Keratinocyte (primary cell): ENCODE measurements around the gene TMEM248. TPM values are rescaled to one million over a fixed set of nuclear protein-coding genes. Genes with fewer than 3 reads are reported as not detected.

Source experiments
- DNase-seq: peaks from one replicate; pipeline ENCODE4 v3.0.0-alpha.2; 2011; ENCODE audit warnings: low read depth, missing footprints, low spot score
- FAIRE-seq: peaks from 2 replicates; lab custom pipeline; 2011; peaks lifted over from hg19 to GRCh38; lab: Jason Lieb, UNC
- H2AFZ ChIP-seq: 2 replicates; pipeline ENCODE4 v1.6.0; 2012; ENCODE audit warnings: low read length, control low read depth, inconsistent platforms; ENCODE audit not compliant: control insufficient read depth
- H3K27ac ChIP-seq: 2 replicates; pipeline ENCODE4 v1.5.1; 2011; ENCODE audit warnings: low read length; ENCODE audit not compliant: control insufficient read depth, insufficient read depth
- H3K27me3 ChIP-seq: 3 replicates; pipeline ENCODE4 v1.6.0; 2011; ENCODE audit warnings: low read length; ENCODE audit not compliant: control insufficient read depth, insufficient read depth; ENCODE audit errors: extremely low read depth
- H3K36me3 ChIP-seq, 2 experiments: 2 replicates in 1 of 2; 3 replicates in 1 of 2; pipeline ENCODE4 v1.5.1; 2011; ENCODE audit warnings: low read length in 2 of 2, mild to moderate bottlenecking in 1 of 2; ENCODE audit not compliant: control insufficient read depth in 2 of 2, insufficient read depth in 2 of 2; ENCODE audit errors: extremely low read depth in 1 of 2
- H3K4me1 ChIP-seq: 3 replicates; pipeline ENCODE4 v1.5.1; 2011; ENCODE audit warnings: low read length; ENCODE audit not compliant: control insufficient read depth, insufficient read depth; ENCODE audit errors: extremely low read depth
- H3K4me2 ChIP-seq: 3 replicates; pipeline ENCODE4 v1.6.0; 2011; ENCODE audit warnings: low read depth, low read length; ENCODE audit not compliant: control insufficient read depth, insufficient read depth; ENCODE audit errors: extremely low read depth
- H3K4me3 ChIP-seq, 3 experiments: fragments of 200-600 bp in 1 of 3; sonication (generic) in 1 of 3; 2 replicates in 2 of 3; 3 replicates in 1 of 3; pipeline ENCODE4 v1.5.1; 2011 to 2016; ENCODE audit warnings: low read length in 3 of 3, mild to moderate bottlenecking in 3 of 3, control low read depth in 2 of 3, inconsistent platforms in 1 of 3, low read depth in 1 of 3, mixed read lengths in 1 of 3, mixed run types in 1 of 3, moderate library complexity in 1 of 3; ENCODE audit not compliant: control insufficient read depth in 2 of 3, insufficient read depth in 2 of 3; ENCODE audit errors: extremely low read depth in 1 of 3
- H3K79me2 ChIP-seq: 2 replicates; pipeline ENCODE4 v1.6.0; 2012; ENCODE audit warnings: low read length; ENCODE audit not compliant: control insufficient read depth, insufficient read depth
- H3K9ac ChIP-seq: 3 replicates; pipeline ENCODE4 v1.6.0; 2011; ENCODE audit warnings: low read length; ENCODE audit not compliant: control insufficient read depth, insufficient read depth; ENCODE audit errors: extremely low read depth
- H3K9me1 ChIP-seq: 3 replicates; pipeline ENCODE4 v1.6.0; 2011; ENCODE audit warnings: low read length; ENCODE audit not compliant: control insufficient read depth, insufficient read depth; ENCODE audit errors: extremely low read depth
- H3K9me3 ChIP-seq: 2 replicates; pipeline ENCODE4 v1.5.1; 2012; ENCODE audit warnings: low read depth, low read length; ENCODE audit not compliant: control insufficient read depth
- H4K20me1 ChIP-seq: 3 replicates; pipeline ENCODE4 v1.6.0; 2011; ENCODE audit warnings: low read length; ENCODE audit not compliant: control insufficient read depth, insufficient read depth; ENCODE audit errors: extremely low read depth
- CTCF ChIP-seq, 3 experiments: IDR thresholded peaks in 1 of 3; conservative IDR thresholded peaks in 1 of 3; optimal IDR thresholded peaks in 1 of 3; 2 replicates in 2 of 3; 3 replicates in 1 of 3; pipeline versions ENCODE3 to v1.5.1; 2011; ENCODE audit warnings: low read length in 3 of 3, mild to moderate bottlenecking in 3 of 3, moderate library complexity in 2 of 3, control low read depth in 1 of 3, inconsistent platforms in 1 of 3; ENCODE audit not compliant: insufficient read depth in 2 of 3; ENCODE audit errors: extremely low read depth in 1 of 3
- EZH2 ChIP-seq: IDR thresholded peaks from one replicate; pipeline ENCODE4 v1.6.1; 2012; ENCODE audit warnings: inconsistent platforms, mild to moderate bottlenecking, low read length, moderate library complexity
- dilution Hi-C: fragments of 300-500 bp; cut with MboI; formaldehyde crosslinking; loops from one replicate; pipeline ENCODE4 v1.7.0; 2020; ENCODE audit warnings: low sequenced_read_pairs; ENCODE audit not compliant: extremely low pct_ligation_motif_present
- polyA plus RNA-seq, 5 experiments: library from polyadenylated mRNA; depleted of rRNA in 3 of 5; stranded (reverse) in 3 of 5; stranded (forward) in 1 of 5; unstranded in 1 of 5; fragments of >200 nt; gene quantifications; 1 replicate in 1 of 5; 2 replicates in 3 of 5; 3 replicates in 1 of 5; pipeline versions ENCODE4 v1.2.1 to v1.2.3, GENCODE V29; 2011 to 2012; ENCODE audit warnings: missing spikeins in 2 of 5, low read depth in 1 of 5, low replicate concordance in 1 of 5

TMEM248 gene
- polyA plus RNA-seq, 1 donor (not counting 4 experiments of a cell fraction or from before 2014, with no cell fraction given): 70.2 TPM

- Histone ChIP-seq H4K20me1 (peaks cover 4% of the 10 kb centered on the region), H3K36me3 (peaks cover 7 to 10% of the 10 kb centered on the region in 2 experiments), H2AFZ (no peak overlapping the region), H3K9me1 (no peaks in the 10 kb centered on the region), H3K27me3 (no peaks in the 10 kb centered on the region), H3K4me2 (no peak overlapping the region), H3K27ac (no peak overlapping the region), H3K79me2 (peaks cover 79% of the 10 kb centered on the region), H3K9ac (no peak overlapping the region), H3K4me3 (no peak overlapping the region), H3K9me3 (no peaks in the 10 kb centered on the region), H3K4me1 (no peaks in the 10 kb centered on the region)
- dilution Hi-C loops: no loop called here
- no peak for DNase-seq
- TF ChIP-seq CTCF (optimal IDR thresholded peaks at IDR 0.05 in 1 of 3, IDR thresholded peaks at IDR 0.05 in 1 of 3, conservative IDR thresholded peaks at IDR 0.05 in 1 of 3; ENCODE audit: extremely low read depth in 1 of 3, insufficient read depth in 2 of 3, low read length in 3 of 3): no peak
- no peak for TF ChIP-seq EZH2
- no peak for FAIRE-seq
These were observed 16.9 kb downstream of the TMEM248 start for GRCh38 chr7:66937940-66938339.

DNA sequence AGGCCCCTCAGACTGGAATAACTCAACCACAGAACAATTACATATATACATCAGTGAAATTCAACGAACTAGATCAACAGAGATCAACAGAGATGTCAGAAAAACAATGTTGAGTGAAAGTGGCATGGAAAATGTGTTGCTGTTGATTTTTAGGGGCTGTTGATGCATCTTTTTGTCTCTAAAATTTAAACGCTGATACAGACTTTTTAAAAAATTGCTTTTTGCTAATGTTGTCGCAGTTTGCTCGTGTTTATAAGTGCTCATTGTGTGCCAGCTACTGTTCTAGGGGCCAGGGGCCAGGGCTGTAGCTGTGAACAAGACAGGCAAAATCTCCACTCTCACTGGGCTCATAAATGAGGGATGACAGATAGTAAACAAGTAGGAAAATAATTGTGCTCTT lies 18.3 kb downstream of the TMEM248 start:
- peaks cover 69% of the 10 kb centered on the region for H3K79me2 ChIP-seq
- no peak for DNase-seq
- H3K27ac ChIP-seq: no peak overlapping the region
- peaks cover 13 to 14% of the 10 kb centered on the region in 2 experiments for H3K36me3 ChIP-seq
- TF ChIP-seq CTCF (optimal IDR thresholded peaks at IDR 0.05 in 1 of 3, IDR thresholded peaks at IDR 0.05 in 1 of 3, conservative IDR thresholded peaks at IDR 0.05 in 1 of 3; ENCODE audit: extremely low read depth in 1 of 3, insufficient read depth in 2 of 3, low read length in 3 of 3) (no peak), EZH2 (no peak)
- H3K9ac ChIP-seq: no peak overlapping the region
- H3K4me3 ChIP-seq: no peak overlapping the region
- H3K27me3 ChIP-seq: no peaks in the 10 kb centered on the region
- no peaks in the 10 kb centered on the region for H4K20me1 ChIP-seq
- no peaks in the 10 kb centered on the region for H3K4me1 ChIP-seq
- H2AFZ ChIP-seq: no peak overlapping the region
- FAIRE-seq: no peak
- H3K9me1 ChIP-seq: no peaks in the 10 kb centered on the region
- H3K4me2 ChIP-seq: no peak overlapping the region
- H3K9me3 ChIP-seq: no peaks in the 10 kb centered on the region
- dilution Hi-C loops: no loop called here
